Measurements from ENCODE around the gene CFL2. TPM values are rescaled to one million over a fixed set of nuclear protein-coding genes. Genes with fewer than 3 reads are reported as not detected.
"Not testable (repeated sequence)": the region's sequence is repeated elsewhere in the genome, so short reads cannot be mapped to it uniquely, and the experiment has no call there.

The CFL2 gene
- polyA plus RNA-seq, 4 donors = 54.9 to 73.9 (median 64.9) TPM

DNA sequence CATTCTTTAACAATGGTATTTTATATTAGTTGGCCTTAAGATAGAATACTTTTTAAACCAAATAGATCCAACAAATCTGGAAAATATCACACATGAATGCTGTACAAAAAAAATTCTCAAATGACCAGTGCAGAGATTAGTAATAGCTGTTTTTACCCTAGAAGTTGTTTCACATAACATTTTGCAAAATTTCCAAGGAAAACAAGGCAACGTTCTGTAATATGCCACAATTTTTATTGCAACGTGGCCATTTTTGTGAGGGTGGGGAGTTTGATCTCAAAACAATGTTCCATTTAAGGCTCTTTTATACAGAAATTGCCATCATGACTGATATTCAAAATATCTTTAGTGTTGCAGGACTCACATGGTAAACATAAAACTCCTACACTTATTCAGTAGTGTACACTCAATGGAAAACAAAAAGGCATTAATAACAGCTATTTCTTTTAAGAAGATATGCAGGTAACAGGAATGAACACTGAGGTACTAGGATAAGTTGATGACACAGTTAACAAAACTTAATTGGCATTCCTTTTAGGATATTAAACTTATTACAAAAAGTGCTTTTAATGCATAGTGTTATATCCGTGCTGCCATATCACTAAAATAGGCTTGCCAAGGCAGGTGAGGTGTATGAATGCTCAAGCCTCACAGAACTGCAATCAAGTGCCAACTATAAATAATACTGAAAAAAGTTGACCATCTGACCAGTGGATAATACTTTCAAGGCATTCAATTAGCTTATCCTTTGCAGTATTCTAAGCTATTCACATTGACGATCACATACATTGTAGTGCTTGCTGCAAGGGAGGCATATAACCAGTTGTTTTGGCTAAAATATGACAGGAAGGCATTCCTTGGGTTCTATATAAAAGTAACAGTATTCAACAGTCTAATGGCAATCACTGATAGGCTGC, 2.3 kb downstream of the CFL2 start:
- no peak for DNase-seq (ENCODE audit: low read depth in 4 of 4, low spot score in 2 of 4)

DNA sequence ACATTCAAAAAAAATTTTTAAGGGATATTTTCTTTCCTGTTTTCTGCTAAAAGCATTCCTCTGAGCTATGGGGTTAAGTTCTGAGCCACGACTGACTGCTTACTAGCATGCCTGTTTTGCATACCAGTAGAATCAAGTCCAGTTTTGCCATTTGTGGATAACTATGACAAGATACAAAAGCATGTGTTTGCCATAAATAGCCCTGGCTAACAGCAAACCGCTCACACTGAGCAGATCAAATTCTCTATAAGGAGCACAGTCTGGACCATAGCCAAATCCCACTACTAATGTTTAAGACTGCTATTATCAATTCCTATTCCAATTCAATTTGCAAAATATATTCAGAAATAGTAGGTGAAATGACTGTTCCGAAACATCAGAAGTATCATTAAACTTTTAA, 3.2 kb downstream of the CFL2 start:
- no peak for DNase-seq (ENCODE audit: low read depth in 4 of 4, low spot score in 2 of 4)

GRCh38 chr14:34710744-34711143, 3.6 kb downstream of the CFL2 start:
- DNase-seq (ENCODE audit: low read depth in 4 of 4, low spot score in 2 of 4) = no peak

DNA sequence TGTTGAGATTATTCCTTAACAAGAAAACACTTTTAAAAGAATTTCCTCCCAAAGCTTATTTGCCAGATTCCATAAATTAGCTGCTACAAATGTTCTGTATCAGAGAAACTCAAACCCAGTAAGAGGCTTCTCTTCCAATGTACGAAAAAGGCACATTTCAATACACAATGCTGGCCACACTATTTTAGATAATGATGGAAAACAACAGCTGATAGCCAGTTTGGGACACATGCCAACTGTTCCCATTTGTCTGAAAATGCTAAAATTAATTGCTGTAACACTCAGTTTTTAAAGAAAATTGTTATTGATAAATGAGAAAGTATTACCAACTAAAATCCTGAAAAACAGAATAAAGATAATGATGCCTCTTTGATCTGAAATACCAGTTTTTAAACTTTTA, 4.4 kb downstream of the CFL2 start:
- no peak for DNase-seq (ENCODE audit: low read depth in 4 of 4, low spot score in 2 of 4)

DNA sequence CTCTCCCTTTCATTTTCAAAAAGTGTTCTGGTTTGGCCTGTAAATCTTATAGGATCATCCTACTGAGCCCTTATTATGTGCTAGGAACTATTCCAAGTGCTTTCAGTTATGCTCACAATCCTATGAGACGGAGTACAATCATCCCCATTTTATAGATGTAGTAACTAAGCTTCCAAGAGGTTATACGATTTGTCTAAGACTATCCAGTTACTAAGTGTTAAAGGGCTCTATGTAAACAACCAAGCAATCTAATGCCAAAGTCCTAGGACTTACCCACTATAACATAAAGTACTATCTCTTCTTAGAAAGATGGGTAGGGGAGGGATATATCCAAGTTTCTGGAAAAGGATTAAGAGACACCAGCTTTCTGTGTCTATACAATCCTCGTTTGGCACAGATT, 6.7 kb downstream of the CFL2 start:
- no peak for DNase-seq (ENCODE audit: low read depth in 4 of 4, low spot score in 2 of 4)

- DNase-seq (ENCODE audit: low read depth in 4 of 4, low spot score in 2 of 4) = no peak
Measured at GRCh38 chr14:34701808-34702207, 12.6 kb downstream of the CFL2 start.

- no peak for DNase-seq (ENCODE audit: low read depth in 4 of 4, low spot score in 2 of 4)
Measured at GRCh38 chr14:34700622-34701130, 13.7 kb downstream of the CFL2 start.

DNA sequence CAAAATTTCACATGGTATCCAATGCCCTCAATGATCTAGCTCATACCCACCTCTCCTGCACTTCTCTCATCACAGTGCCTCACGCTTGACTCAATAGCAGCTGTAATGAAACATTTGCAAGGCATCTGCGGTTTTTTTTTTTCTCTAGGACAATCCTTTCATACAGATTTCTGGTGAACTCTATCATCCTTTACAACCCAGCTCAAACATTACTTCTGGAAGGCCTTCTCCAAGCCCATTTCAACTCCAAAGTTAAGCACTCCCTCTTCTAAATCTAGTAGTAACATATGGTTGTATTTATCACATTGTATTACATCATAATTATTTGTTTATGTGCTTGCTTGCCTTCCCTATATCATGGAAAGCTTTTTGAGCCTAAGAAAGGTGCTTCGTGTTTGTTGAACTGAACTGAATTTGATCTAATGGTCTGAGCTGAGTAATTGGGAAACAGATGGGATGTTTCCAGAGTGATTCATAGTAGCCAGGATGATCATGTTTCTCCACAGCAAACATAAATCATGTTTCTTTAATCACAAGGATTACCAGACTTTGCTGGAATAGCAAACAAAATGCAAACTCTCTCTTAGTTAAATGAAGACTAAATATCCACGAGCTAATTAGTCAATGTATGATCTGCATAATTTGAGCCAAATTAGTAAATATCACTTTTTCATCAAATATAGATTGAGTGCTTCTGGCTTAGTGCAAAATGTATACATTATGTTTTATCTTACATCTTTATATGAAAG, 14.3 kb downstream of the CFL2 start:
- DNase-seq (ENCODE audit: low read depth in 4 of 4, low spot score in 2 of 4) = no peak

DNA sequence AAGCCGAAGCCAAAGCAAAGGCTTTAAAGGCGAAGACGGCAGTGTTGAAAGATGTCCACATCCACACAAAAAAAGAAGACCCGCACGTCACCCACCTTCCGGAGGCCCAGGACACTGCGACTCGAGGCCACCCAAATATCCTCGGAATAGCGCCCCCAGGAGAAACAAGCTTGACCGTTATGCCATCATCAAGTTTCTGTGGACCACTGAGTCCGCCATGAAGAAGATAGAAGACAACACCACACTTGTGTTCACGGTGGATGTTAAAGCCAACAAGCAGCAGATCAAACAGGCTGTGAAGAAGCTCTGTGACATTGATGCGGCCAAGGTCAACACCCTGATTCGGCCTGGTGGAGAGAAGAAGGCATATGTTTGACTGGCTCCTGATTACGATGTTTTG, 20.2 kb downstream of the CFL2 start:
- DNase-seq (ENCODE audit: low read depth in 4 of 4, low spot score in 2 of 4) = not testable (repeated sequence)

DNA sequence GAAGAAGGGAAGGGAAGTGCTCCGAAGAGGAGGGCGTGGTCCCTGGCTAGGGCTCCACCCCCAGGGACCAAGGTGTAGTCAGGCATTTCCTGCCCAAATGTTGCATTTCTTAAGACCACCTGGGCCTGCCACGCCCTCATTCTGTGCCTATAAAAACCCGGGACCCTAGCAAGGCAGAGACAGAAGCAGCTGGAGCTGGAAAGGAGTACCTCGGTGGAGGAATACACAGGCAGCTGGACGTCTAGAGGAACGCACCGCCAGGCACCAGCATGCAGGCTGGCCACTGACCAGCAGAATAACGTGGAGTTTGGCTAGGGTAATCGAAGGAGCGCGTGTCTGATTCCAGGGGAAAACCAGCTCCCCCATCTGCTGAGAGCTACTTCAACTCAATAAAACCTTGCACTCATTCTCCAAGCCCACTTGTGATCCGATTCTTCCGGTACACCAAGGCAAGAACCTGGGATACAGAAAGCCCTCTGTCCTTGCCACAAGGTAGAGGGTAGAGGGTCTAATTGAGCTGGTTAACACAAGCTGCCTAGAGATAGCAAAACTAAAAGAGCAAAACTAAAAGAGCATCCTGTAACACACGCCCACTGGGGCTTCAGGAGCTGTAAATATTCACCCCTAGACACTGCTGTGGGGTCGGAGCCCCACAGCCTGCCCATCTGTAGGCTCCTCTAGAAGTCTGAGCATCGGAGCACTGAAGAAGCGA, 21.0 kb downstream of the CFL2 start:
- no peak for DNase-seq (ENCODE audit: low read depth in 4 of 4, low spot score in 2 of 4)

GRCh38 chr14:34692898-34693227, 21.5 kb downstream of the CFL2 start:
- no peak for DNase-seq (ENCODE audit: low read depth in 4 of 4, low spot score in 2 of 4)

DNA sequence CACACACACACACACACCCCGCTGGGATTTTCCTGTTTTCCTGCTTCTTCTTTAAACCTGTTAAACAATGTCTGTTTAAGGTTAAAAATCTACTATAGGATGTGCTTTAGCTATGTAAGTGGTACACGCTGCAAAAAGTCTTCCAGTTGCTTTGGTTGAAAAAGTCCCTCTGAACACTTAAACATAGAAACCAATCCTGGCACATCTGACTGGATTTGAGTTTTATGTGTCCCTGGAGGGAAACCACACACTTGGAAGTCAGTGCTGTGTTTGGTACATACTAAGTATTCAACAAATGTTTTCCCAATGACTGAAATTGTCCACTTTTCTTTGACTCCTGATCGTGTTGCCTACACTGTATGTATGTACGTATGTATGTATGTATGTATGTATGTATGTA, 22.0 kb downstream of the CFL2 start:
- DNase-seq (ENCODE audit: low read depth in 4 of 4, low spot score in 2 of 4) = no peak

DNA sequence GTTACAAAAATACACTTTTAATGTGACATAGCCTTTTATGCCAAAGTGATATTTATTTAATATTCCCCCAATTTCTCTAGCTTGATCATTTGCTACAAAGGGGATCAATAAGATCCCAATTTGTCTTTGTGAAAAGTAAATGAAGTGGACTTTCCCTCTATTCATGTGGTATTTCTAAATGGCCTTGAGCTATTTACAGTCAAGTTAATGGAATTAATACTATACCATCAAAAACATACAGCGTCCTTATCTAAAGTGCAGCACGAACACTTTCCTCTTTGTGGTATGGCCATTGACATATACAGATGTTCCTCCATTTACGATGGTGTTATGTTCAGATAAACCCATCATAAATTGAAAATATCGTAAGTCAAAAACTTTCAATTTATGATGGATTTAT, 23.2 kb downstream of the CFL2 start:
- DNase-seq (ENCODE audit: low read depth in 4 of 4, low spot score in 2 of 4) = no peak

- no peak for DNase-seq (ENCODE audit: low read depth in 4 of 4, low spot score in 2 of 4)
Measured at GRCh38 chr14:34688470-34689206, 25.8 kb downstream of the CFL2 start.

DNA sequence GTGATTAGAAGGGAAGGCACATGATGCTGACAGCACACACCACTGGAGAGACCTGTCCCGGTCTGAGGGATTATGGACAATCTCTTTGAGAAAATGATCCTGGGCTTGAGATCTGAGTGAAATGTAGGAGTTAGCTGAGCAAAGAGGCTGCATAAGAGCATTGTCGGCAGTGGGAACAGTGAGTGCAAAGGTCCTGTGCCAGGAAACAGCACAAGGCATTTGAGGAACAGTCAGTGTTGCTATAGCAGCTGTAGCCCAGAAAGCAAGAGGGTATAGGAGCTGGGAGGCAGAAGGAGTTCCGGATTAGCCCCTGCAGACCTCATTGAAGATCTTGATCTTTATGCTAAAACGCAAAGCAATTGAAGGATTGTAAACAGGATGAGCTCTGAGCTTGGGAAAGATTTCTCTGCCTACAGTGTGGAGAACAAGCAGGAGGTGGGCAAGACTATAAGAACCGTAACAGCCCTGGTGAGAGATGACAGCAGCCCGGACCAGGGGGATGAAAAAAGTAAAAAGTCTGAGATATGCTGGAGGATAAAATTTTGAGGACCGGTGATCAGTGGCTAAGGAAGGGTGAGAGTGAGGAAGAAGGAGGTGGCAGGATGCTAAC, 28.5 kb downstream of the CFL2 start:
- no peak for DNase-seq (ENCODE audit: low read depth in 4 of 4, low spot score in 2 of 4)

DNA sequence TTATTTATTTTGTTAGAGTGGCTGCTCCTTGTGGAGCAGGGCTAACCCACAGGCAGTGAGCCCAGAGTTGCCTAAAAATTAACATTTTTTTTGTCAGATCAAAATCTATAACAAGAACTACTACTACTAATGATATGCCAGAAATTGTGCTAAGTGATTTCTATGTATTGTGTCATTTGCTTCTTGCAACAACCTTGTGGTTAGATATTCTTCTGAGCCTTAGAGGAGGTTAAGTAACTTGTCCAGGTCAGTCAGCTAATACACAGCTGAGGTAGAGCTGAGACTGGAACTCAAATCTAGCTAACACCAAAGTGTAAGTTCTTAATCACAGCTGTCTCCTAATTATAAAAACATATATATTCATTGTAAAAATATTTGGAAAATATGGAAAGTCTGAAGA, 29.8 kb downstream of the CFL2 start:
- no peak for DNase-seq (ENCODE audit: low read depth in 4 of 4, low spot score in 2 of 4)

DNA sequence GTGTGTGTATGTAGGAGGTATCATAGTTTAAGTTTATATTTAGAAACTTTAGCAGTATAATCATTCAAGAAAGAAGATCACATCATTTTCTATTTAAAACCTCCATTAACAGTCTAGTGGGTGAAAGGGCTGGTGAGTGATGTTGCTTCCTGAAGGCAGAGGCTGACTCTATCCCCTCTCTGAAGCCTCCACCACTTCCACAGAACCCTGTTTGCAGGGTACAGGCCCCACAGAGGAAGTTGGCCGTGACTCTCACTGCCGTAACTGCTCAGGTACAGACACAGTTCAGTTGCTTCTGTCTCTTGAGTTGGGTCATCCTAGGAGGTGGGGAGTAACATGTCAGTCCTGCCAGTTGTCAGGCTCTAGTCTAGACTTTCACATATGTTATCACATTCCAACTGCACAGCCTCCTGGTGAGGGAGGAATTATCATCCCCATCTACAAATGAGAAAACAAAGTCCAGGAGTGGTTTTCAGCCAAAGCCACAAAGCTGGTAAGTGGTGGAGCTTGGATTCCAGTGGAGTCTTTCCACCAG, 31.5 kb downstream of the CFL2 start:
- no peak for DNase-seq (ENCODE audit: low read depth in 4 of 4, low spot score in 2 of 4)

DNA sequence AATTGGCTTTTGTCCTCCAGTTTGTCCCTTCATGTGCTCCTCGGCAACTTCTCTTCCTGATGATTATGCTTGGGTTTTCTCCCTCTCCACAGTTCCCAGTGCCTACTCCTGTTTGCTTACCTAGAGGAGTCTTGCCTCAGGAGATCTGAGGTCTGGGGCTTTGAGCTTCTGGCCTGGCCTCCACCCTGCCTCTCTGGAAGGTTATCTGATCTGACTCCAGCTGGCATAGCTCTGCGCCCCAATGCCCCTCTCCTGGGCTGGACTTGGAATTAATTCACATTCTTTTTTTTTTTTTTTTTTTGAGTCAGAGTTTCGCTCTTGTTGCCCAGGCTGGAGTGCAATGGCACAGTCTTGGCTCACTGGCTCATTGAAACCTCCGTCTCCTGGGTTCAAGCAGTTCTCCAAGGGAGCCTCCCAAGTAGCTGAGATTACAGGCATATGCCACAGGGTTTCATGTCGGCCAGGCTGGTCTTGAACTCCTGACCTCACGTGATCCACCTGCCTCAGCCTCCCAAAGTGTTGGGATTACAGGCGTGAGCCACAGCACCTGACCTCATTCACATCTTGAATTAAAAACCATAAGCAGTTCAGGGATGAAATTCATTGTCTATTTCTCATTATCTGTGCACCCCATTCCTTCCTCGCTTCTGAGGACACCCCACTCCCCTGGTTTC, 33.5 kb downstream of the CFL2 start:
- DNase-seq (ENCODE audit: low read depth in 4 of 4, low spot score in 2 of 4) = no peak

DNA sequence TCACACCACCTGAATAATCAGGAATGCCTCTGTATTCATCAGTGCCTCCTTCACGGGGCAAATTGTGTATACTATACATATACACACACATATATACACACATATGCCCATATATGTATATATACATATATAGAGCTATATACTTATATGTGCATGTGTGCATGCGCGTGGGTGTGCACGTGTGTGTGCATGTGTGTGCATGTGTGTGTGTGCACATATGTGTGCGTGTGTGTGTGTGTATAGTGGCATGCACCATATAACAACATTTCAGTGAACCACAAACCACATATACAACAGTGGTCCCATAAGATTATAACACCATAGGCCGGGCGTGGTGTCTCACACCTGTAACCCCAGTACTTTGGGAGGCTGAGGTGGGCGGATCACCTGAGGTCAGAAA, 35.7 kb downstream of the CFL2 start:
- DNase-seq (ENCODE audit: low read depth in 4 of 4, low spot score in 2 of 4) = no peak
